ENCODE measurements around the gene OPA3. TPM values are rescaled to one million over a fixed set of nuclear protein-coding genes. Genes with fewer than 3 reads are reported as not detected.

Gene OPA3
- total RNA-seq, 2 donors from 2014 or later: 12.9 to 15.4 TPM

DNA sequence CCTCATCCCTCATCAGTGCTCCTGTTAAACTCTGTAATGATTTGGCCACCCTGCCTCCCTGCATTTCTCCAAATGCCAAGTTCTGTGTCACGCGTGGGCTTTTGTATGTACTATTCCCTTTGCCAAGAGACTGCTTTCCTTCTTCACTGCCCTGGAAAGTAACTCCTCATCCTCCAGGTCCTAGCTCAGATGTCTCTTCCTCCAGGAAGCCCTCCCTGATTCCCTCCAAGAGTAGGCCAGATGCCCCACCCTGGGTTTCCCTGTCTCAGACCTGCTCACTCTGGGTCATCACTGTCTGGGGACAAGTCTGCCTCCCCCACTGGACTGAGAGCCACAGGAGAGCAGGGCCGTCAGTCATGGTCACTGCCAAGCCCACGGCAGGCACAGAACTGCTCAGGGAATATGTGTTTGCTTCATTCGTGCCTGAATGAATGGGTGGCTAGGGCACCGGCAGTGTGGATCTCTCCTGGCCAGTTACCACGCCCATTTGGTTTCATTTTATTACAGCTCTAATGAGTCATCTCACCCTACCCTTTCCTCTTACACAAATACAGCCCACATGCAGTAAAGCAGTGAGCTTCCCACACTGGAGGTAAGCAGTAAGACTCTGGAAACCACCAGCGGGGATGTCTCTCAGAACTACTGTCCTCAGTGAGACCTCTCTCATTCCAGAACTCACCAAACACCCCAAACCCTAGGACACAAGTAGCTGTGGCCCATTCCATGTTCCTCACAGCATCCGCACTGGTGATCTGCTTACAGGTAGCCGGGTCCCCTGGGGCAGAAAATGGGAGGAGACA, 29.5 kb upstream of the OPA3 start:
- Mint-ChIP-seq H3K27ac (no peak overlapping the region), H3K4me1 (peaks cover 4% of the 10 kb centered on the region), H3K36me3 (ENCODE audit: low read depth) (peaks cover 52% of the 10 kb centered on the region), H3K27me3 (ENCODE audit: insufficient read depth) (no peaks in the 10 kb centered on the region), H3K9me3 (peaks cover 4% of the 10 kb centered on the region), H3K4me3 (no peak overlapping the region)
- no peak for TF ChIP-seq CTCF (conservative IDR thresholded peaks at IDR 0.05)
- H3K9me3 ChIP-seq (ENCODE audit: control insufficient read depth, low read length): peaks cover 5% of the 10 kb centered on the region
- 94 to 95% methylated on average over 9 to 10 of the region's 10 CpGs for WGBS, 2 experiments (ENCODE audit: insufficient coverage in 1 of 2, insufficient read length in 1 of 2)
- no peaks in the 10 kb centered on the region for H3K27me3 ChIP-seq (ENCODE audit: control insufficient read depth, insufficient read depth, low read length, poor library complexity, severe bottlenecking)
- DNase-seq: no peak
- no peaks in the 10 kb centered on the region for H3K4me1 ChIP-seq (ENCODE audit: control insufficient read depth, insufficient read depth, low read length)
- H3K27ac ChIP-seq (ENCODE audit: low read depth, low read length): no peak overlapping the region
- no peak overlapping the region for H3K4me3 ChIP-seq (ENCODE audit: low read length)
- no peak overlapping the region for H3K9ac ChIP-seq (ENCODE audit: extremely low read depth, low read length, poor library complexity, severe bottlenecking)
- H3K36me3 ChIP-seq (ENCODE audit: control insufficient read depth, insufficient read depth, low read length): peaks cover 37% of the 10 kb centered on the region

DNA sequence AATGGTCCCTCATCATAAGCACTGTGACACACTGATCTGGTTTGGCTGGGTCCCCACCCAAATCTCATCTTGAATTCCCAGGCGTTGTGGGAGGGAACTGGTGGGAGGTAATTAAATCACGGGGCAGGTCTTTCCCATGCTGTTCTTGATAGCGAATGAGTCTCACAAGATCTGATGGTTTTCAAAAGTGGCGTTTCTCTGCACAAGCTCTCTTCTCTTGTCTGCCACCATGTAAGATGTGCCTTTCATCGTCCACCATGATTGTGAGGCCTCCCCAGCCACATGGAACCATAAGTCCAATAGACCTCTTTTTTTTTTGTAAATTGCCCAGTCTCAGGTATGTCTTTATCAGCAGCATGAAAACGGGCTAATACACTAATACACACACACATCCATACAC, 24.3 kb upstream of the OPA3 start:
- WGBS, 2 experiments (ENCODE audit: insufficient coverage in 1 of 2, insufficient read length in 1 of 2): 92 to 94% methylated on average over 6 of the region's 6 CpGs
- no peak overlapping the region for H3K27ac ChIP-seq (ENCODE audit: low read depth, low read length)
- DNase-seq: no peak
- H3K9ac ChIP-seq (ENCODE audit: extremely low read depth, low read length, poor library complexity, severe bottlenecking): no peak overlapping the region
- Mint-ChIP-seq H3K27ac (no peak overlapping the region), H3K4me1 (peaks cover 4% of the 10 kb centered on the region), H3K36me3 (ENCODE audit: low read depth) (peaks cover 39% of the 10 kb centered on the region), H3K9me3 (peaks cover 7% of the 10 kb centered on the region), H3K4me3 (no peak overlapping the region), H3K27me3 (ENCODE audit: insufficient read depth) (peaks cover 3% of the 10 kb centered on the region)
- no peak overlapping the region for H3K4me3 ChIP-seq (ENCODE audit: low read length)
- no peaks in the 10 kb centered on the region for H3K4me1 ChIP-seq (ENCODE audit: control insufficient read depth, insufficient read depth, low read length)
- TF ChIP-seq CTCF (conservative IDR thresholded peaks at IDR 0.05): no peak
- peaks cover 32% of the 10 kb centered on the region for H3K36me3 ChIP-seq (ENCODE audit: control insufficient read depth, insufficient read depth, low read length)
- H3K9me3 ChIP-seq (ENCODE audit: control insufficient read depth, low read length): peaks cover 9% of the 10 kb centered on the region
- H3K27me3 ChIP-seq (ENCODE audit: control insufficient read depth, insufficient read depth, low read length, poor library complexity, severe bottlenecking): no peaks in the 10 kb centered on the region

DNA sequence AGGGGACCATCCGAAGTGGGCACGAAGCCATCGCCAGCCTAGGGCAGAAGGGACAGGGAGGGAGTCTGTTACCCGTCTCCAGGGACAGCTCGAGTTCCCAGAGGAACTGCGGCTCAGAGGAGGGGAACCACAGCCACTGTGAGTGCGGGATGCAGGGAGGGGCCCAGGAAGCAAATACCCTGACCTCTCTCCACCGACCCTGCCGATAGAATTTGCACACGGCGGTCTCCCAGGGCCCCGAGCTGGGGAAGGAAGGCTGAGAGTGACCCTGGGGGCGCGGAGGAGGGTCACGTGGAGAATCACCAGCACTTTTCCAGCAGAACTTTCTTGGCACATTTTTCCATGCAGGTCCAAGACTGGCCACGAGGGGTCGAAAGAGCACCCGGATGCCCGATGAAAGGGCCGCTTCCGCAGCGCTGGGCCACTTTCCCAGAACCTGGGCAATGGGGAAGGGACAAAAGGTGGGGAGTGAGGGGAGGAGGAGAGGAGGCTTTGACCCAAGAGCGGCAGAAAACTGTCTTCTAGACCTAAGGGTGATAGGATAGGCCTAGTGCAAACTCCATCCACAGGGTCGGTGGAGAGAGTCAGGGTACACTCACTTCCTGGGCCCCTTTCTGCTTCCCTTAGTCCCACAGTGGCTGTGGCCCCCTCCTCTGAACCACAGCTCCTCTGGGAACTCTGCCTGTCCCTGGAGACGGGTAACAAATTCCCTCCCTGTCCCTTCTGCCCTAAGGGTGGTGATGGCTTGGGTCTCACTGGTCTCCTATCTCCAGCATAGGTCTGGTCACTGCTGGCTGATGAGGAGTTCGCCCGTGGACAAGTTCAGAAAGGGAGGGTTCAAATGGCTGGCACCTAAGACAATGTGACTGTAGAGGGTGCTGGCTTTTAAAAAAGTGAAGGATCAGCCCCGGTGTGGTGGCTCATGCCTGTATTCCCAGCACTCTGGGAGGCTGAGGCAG, 22.7 kb upstream of the OPA3 start:
- H3K4me3 ChIP-seq (ENCODE audit: low read length): no peak overlapping the region

More for the DNA sequence above, 22.7 kb upstream of the OPA3 start:
- H3K27me3 Mint-ChIP-seq (ENCODE audit: insufficient read depth): peaks cover 19% of the 10 kb centered on the region
- 24 to 29% methylated on average over 21 to 28 of the region's 28 CpGs for WGBS, 2 experiments (ENCODE audit: insufficient coverage in 1 of 2, insufficient read length in 1 of 2)
- Histone ChIP-seq H3K4me1 (ENCODE audit: control insufficient read depth, insufficient read depth, low read length) (no peaks in the 10 kb centered on the region), H3K27me3 (ENCODE audit: control insufficient read depth, insufficient read depth, low read length, poor library complexity, severe bottlenecking) (peaks cover 6% of the 10 kb centered on the region), H3K36me3 (ENCODE audit: control insufficient read depth, insufficient read depth, low read length) (peaks cover 18% of the 10 kb centered on the region), H3K9me3 (ENCODE audit: control insufficient read depth, low read length) (peaks cover 9% of the 10 kb centered on the region), H3K27ac (ENCODE audit: low read depth, low read length) (no peak overlapping the region), H3K9ac (ENCODE audit: extremely low read depth, low read length, poor library complexity, severe bottlenecking) (no peak overlapping the region)
- DNase-seq: peak; percentile 97
- H3K27ac Mint-ChIP-seq: peak overlapping the region; percentile 42
- peak; percentile 89 for TF ChIP-seq CTCF (conservative IDR thresholded peaks at IDR 0.05)
- peaks cover 4% of the 10 kb centered on the region for H3K4me1 Mint-ChIP-seq
- H3K9me3 Mint-ChIP-seq: peaks cover 7% of the 10 kb centered on the region
- H3K4me3 Mint-ChIP-seq: peak overlapping the region; percentile 57
- peaks cover 28% of the 10 kb centered on the region for H3K36me3 Mint-ChIP-seq (ENCODE audit: low read depth)

Measured in endodermal cell (in vitro differentiated cells).